Measurements from ENCODE around the gene SLC35A4.

- TF ChIP-seq CTCF (IDR thresholded peaks at IDR 0.05): no peak
- TF ChIP-seq POLR2A (IDR thresholded peaks at IDR 0.05): no peak
These were observed 21.7 kb upstream of the SLC35A4 start for GRCh38 chr5:140542972-140543371.

All from heart left ventricle (tissue), 13 donors.